ENCODE results near the gene C8G. TPM values are rescaled to one million over a fixed set of nuclear protein-coding genes. Genes with fewer than 3 reads are reported as not detected.

C8G gene
- total RNA-seq, 2 donors from 2014 or later: 1.4 TPM

GRCh38 chr9:136961279-136962065, 16.4 kb downstream of the C8G start:
- intact Hi-C loops (cut with DNase I): no loop called here
- DNase-seq (ENCODE audit: low spot score): no peak

- no peak for DNase-seq (ENCODE audit: low spot score)
- intact Hi-C loops (cut with DNase I): no loop called here
Observed at GRCh38 chr9:136962163-136962562, 17.1 kb downstream of the C8G start.

GRCh38 chr9:136962701-136963248, 17.7 kb downstream of the C8G start:
- intact Hi-C loops (cut with DNase I): no loop called here
- DNase-seq (ENCODE audit: low spot score): no peak

DNA sequence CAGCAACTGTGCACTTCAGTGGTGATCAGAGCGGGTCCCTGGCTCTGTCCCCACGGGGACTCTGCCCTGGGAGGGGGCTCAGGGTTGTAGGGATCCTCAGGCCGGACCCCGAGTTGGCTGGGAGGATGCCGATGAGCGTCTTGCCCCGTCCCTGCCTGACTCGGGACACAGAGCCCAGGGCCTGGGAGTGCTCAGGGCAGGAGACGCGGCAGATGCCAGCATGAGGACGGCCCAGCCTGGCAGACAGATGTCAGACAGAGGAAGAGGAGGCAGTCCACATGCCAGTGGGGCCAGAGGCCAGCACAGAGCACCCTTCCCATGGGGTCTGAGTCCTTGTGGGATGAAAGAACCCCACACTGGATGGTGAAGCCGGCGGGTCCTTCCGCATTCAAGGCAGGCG, 18.3 kb downstream of the C8G start:
- no peak for DNase-seq (ENCODE audit: low spot score)
- intact Hi-C loops (cut with DNase I): no loop called here

GRCh38 chr9:136963751-136964150, 18.7 kb downstream of the C8G start:
- no peak for DNase-seq (ENCODE audit: low spot score)
- intact Hi-C loops (cut with DNase I): no loop called here

GRCh38 chr9:136964171-136964689, 19.2 kb downstream of the C8G start:
- intact Hi-C loops (cut with DNase I): no loop called here
- DNase-seq (ENCODE audit: low spot score): no peak

- no peak for DNase-seq (ENCODE audit: low spot score)
- intact Hi-C loops (cut with DNase I): no loop called here
Observed at GRCh38 chr9:136964833-136965422, 19.9 kb downstream of the C8G start.

- DNase-seq (ENCODE audit: low spot score): no peak
- intact Hi-C loops (cut with DNase I): no loop called here
Observed at GRCh38 chr9:136965771-136966484, 20.9 kb downstream of the C8G start.

DNA sequence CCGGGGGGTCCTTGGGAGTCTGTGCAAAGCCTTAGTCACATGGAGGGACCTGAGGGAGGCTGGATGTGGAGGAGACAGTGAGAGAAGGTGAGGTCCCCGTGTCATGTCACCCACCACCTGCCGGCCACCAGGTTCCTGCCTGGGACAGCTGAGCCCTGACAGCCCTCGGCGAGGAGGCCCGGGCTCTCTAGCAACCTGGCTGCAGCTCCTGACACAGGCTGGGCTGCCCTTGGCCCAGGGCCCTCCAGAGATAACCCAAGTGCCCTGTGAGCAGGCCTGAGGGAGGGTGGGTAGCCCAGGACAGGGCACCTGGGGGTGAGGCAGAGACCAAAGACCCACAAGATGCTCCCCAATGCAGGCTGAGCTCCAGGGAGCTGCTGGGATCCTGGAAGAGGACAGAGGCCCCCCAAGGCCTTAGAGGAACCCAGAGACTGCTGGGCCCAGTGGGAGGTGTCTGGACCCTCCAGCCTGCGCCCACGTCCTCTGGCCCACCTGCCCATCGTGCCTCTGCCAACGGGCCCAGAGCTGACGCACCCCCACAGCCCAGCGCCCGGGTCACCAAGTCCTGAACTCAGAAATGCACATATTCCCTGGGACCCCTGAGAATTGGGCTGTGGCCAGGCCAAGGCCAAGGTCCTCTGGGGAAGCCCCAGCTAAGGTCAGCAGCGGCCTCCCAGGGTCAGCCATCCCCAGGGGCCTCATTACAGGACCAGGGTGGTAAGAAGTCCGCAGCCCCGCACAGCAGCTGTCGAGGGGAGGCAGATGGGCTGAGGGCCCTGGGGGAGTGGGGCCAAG, 23.5 kb downstream of the C8G start:
- intact Hi-C loops (cut with DNase I): no loop called here
- no peak for DNase-seq (ENCODE audit: low spot score)

- no peak for DNase-seq (ENCODE audit: low spot score)
- intact Hi-C loops (cut with DNase I): no loop called here
Observed at GRCh38 chr9:136969150-136969549, 24.1 kb downstream of the C8G start.

DNA sequence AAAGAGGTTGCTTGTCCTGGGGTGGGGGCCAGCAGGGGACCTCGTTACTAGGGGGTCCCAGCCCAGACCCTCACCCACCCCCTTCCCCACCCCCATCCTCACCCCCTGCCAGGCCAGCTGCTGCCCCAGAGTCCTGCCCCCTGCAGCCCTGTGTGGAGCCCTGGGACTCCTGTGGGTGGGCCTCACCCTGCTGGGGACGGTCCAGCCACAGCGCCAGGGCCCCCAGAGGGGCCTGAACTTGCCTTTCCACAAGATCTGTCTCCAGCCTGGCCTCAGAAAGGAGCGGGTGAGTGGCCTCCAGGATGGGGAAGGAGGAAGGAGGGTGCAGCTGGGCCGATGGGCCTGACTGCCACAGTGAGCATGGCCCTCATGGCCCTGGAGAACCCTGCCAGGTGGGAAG, 24.7 kb downstream of the C8G start:
- intact Hi-C loops (cut with DNase I): no loop called here
- DNase-seq (ENCODE audit: low spot score): no peak

DNA sequence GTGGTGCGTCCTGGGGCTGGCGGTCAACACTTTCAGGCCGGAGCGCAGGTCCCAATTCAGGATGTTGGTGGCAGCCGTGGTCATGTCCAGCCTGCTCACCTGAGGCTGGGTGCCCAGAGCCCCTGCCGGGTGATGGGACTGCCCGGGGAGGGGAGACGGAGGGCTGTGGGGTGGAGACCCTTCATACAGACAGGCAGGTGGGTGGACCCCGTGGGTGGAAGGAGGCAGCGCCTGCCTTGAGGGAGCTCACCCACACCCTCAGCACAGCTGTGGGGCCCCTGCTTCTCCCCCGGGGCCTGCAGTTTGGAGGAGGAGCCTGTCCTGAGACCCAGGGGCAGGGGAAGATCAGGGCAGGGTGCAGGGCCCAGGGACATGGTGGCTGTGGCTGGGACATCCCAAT, 25.3 kb downstream of the C8G start:
- intact Hi-C loops (cut with DNase I): no loop called here
- DNase-seq (ENCODE audit: low spot score): no peak

DNA sequence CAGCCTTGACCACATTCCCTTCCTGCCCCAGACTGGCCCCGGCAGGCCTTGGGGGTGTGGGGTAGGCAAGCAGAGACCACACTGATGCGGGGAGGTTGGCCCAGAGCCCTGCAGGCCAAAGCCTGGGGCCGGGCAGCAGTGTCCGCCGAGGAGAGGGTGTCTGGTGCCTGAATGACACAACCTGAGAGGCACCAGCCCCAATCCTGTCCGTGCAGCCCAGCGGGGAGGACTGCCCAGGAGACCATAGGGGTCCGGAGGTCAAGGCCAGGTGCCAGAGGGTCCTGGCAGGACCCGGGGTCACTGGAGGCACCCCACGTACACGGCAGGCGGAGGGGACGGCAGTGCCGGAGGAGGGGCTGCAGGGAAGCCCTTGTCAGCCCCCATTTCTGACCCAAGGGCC, 26.7 kb downstream of the C8G start:
- DNase-seq (ENCODE audit: low spot score): no peak
- intact Hi-C loops (cut with DNase I): no loop called here

DNA sequence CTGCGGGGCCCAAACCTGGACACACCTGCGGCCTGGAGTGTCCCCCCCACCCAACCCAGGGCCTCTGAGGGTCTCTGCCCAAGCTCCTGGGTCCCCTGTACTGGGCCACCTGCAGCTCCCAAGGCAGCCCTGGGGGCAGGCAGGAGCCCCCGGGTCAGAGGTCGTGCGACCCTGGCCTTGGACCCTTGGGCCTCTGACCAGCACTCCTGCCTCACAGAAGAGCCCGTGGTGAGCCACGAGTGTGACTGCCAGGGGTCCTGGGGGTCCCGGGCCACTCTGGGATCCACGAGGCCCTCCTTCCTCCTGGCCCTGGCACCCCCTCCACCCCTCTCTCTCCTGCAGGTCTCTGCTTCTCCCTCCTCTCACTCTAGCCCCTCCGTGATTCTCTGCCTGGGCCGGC, 27.3 kb downstream of the C8G start:
- DNase-seq (ENCODE audit: low spot score): no peak
- intact Hi-C loops (cut with DNase I): no loop called here

- intact Hi-C loops (cut with DNase I): no loop called here
- DNase-seq (ENCODE audit: low spot score): no peak
Observed at GRCh38 chr9:136972743-136973142, 27.7 kb downstream of the C8G start.

- intact Hi-C loops (cut with DNase I): no loop called here
- DNase-seq (ENCODE audit: low spot score): no peak
Observed at GRCh38 chr9:136973618-136974617, 28.9 kb downstream of the C8G start.

DNA sequence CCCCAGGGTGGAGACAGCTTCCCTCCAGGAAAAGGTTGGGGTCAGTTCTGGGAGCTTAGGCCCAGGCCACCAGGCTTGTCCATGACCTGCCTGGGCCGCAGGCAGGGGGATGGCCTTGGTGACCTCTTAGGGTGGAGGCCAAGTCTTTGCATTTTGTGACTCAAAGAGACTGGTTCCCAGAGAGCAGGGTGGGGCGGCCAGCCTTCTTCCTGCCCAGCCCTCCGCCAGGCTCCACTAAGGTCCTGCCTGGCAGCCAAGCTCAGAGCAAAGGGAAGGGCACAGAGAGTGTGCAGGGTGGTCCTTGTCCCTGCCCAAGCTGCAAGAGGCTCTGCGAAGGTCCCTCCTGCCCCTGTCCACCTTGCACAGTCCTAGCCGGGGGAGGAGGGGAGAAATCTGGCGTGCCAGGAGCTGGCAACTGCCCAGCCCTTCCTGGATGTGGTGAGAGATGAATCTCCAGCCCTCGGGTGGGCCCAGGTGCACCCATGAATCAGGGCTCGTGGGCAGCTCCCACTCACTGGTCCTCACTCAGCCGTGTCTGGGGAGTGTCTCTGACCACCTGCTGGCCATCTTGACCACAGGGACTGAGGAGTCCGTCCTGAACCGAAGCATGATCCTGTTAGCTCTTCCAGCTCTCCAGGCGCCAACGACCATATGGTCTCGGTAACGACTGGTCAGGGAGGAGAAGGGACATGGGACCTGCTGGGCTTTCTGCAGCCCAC, 29.9 kb downstream of the C8G start:
- DNase-seq (ENCODE audit: low spot score): no peak
- intact Hi-C loops (cut with DNase I): no loop called here

DNA sequence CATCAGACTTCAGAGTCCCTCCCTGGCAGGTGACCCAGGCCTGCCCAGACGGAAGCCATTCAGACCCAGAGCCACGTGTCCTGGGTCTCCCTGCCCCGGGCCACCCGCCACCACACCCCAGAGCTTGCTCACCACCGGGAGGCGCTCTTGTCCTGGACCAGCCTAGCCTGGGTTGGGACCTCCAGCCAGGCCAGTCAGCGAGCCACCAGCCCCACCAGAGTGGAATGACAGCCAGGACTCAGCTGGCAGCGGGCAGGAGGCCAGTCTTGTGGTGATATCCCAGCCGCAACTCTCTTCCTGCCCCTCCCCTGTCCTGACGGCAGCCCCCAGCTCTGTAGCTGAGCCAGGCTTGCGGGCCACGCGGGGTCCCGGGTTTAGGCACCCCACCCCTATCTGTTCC, 30.6 kb downstream of the C8G start:
- peak; percentile 88 for DNase-seq (ENCODE audit: low spot score)
- intact Hi-C loops (cut with DNase I): no loop called here

Data from posterior vena cava (tissue), 2 donors.